ENCODE results near the gene KLRF2.

The KLRF2 gene

GRCh38 chr12:9895215-9895971 is 14.1 kb downstream of the KLRF2 start:
- no peak for DNase-seq

- no peak for DNase-seq
Measured at GRCh38 chr12:9897535-9897934, 16.2 kb downstream of the KLRF2 start.

- no peak for DNase-seq
Measured at GRCh38 chr12:9899209-9899608, 17.9 kb downstream of the KLRF2 start.

DNA sequence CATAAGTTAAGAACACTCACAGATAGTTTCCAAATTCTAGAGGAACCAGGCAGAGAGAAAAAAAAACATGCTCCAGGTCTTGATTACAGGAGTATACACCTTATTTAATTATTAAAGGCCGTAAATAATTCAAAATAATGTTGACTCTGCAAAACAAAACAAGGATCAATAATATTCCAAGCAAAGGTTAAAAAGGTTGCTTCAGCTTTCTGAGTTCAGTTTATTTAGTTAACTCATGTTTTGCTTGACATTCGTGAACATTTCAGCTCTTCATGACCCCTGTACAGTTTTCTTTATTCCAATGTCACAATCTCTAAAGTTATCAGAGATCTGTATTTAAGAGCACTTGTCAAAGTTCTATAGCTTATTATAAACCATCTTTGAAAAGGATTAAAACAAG is 19.6 kb downstream of the KLRF2 start:
- DNase-seq, result no peak

DNA sequence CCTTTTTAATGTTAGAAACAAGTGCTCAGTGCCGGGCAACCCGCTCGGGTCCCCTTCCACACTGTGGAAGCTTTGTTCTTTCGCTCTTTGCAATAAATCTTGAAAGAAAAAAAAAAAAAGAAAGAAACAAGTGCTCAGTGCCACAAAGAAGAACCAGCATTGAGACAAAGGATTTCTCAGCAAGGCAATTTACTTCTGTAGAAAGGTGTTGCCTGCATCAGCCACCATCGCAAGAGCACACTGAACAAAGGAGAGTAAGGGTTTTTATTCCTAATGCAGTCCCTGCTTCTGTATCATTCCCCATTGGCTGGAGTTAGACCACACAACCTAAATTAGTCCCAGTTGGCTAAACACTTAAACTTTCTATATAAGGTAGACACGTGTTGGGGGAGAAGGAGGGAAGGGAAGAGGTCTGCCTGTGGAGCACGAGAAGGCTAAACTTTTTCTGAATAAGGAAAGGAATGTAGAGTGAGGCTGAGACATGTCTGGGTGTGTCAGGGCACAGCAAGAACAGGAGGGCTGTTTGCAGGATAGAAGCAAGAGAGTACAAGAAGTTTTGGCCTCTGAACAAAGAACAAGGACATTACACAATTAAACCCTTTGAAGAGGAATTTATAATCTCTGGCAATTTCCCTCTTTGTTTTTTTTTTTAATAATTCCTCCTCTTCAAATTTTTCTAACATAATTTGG is 21.4 kb downstream of the KLRF2 start:
- DNase-seq, result no peak

- DNase-seq, result peak; percentile 18
Measured at GRCh38 chr12:9906873-9907272, 25.6 kb downstream of the KLRF2 start.

- no peak for DNase-seq
Measured at GRCh38 chr12:9907769-9908168, 26.5 kb downstream of the KLRF2 start.

DNA sequence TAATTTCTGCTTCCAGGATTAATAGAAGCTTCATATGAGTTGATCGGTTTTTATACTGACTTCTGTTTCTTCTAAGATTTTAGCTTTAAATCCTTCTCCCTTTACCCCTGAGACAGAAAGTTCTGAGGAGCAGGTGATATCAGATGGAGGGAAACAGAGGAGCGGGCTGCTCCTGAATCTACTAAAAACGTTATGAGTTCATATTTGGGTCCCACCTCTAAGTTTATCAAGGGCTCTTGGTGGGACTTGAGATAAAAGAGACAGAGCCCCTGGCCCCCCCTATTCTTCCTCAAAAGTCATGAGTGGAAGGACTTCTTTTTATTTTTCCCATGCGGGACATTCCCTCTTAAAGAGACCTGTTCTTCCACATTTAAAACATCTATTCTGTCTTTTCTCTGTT is 27.1 kb downstream of the KLRF2 start:
- no peak for DNase-seq

- DNase-seq, result no peak
Measured at GRCh38 chr12:9909724-9910123, 28.4 kb downstream of the KLRF2 start.

GRCh38 chr12:9910716-9911421 is 29.6 kb downstream of the KLRF2 start:
- DNase-seq, result no peak

DNA sequence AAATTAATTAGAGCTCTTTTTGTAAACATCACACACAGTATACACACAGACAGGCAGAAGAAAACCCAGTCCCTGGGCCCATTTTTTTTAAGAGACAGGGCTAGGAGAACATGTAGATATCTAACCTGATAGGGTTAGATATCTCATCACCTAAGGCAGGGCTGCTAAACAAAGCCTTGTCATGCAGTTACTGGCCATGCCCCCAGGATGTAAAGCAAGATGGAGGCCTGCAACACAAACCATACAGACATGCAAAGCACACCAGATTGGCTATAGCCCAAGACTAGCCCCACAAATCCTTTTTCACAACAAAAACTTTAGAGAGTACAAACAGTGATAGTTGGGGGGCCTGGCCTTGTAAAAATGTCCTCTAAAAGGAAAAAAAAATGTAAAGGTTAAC is 30.4 kb downstream of the KLRF2 start:
- DNase-seq, result no peak

- DNase-seq, result no peak
Measured at GRCh38 chr12:9919443-9919842, 38.2 kb downstream of the KLRF2 start.

DNA sequence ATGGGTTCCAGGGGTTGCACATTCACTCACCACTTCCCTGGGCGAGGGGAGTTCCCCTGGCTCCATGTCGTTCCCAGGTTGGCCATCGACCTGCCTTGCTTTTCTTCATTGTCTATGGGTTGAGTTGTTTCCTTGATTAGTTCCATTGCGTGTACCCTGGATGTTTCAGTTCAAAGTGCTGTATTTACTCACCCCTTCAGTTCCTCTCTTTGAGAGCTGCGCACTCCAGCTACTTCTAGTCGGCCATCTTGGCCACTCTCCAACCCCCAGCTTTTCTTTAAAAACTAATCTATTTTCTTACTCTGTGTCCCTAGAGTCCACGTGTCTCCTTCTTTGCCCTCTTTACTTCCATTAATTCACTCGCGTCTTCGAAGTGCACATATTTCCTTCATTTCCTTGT is 39.2 kb downstream of the KLRF2 start:
- no peak for DNase-seq

DNA sequence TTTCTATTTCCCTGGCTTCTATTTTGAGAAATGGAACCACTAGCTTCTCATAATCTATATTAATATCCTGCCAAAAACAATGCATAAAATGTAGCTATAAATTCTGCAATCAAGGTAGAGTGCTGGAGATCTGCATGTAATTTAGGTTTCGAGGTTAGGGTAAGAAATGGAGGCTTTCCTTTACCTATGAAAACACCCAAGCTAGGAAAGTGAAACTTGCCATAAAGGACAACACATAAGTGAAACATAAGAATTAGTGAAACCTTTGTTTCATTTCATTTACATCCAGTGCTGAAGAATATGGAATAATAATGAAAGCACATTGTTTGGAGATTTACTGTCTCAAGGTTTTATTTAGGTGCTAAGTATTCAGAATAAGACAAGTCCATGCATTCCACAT is 41.1 kb downstream of the KLRF2 start:
- no peak for DNase-seq

DNA sequence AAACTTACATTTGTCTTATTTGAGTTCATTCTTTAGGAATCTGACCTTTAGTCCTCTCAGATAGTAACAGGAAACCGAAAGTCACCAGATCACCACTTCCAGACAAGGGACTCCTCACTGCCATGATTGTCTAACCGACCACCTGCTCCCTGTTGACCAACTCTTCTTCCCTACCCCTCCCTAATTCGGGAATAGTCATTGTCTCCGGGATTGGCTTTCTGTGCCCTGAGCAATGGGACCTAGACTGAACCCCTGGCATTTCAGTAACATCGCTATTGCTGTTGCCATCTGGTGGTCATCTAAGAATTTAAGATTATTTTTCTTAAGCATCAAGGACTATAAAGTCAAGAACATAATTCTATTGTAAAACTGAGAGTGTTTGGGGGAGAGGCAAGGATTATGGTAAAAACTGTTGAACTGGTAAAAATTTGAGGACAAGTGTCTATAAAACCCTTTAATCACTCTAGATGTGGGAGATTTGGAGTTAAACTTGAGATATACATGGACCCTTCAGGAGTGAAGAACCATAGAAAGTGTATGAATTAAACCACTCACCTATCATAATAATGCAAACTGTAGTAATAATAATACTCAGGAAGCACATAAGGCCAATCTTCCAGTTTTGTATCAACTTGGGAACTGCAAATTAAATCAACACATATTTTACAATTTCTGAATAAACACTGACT is 44.6 kb downstream of the KLRF2 start:
- no peak for DNase-seq

GRCh38 chr12:9926876-9927275 is 45.6 kb downstream of the KLRF2 start:
- DNase-seq, result no peak

GRCh38 chr12:9928607-9929006 is 47.3 kb downstream of the KLRF2 start:
- DNase-seq, result no peak

DNA sequence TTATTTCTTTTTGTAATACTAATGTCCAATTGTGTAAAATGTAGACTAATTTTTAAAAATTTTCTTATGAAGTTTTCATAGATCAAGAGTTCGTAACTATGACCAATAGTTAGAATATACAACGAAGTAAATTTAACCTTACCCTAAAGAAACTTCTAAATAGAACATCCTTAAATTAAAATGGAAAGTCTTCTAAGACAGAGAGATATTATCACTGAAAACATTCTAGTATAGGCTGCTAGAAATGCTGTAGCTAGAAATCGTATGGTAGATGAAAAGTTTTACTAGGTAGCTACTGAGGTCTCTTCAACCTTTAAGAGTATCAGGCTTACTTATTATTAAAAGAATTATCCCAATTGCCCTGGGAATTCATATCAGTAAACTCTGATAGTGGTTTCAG is 50.0 kb downstream of the KLRF2 start:
- DNase-seq, result no peak

- DNase-seq, result no peak
Measured at GRCh38 chr12:9932270-9932669, 51.0 kb downstream of the KLRF2 start, which contains the start of gene CLEC2A. Gene CLEC2A (minus strand): TSS chr12:9932370. CDS start chr12:9932329, 41 bp downstream.

DNA sequence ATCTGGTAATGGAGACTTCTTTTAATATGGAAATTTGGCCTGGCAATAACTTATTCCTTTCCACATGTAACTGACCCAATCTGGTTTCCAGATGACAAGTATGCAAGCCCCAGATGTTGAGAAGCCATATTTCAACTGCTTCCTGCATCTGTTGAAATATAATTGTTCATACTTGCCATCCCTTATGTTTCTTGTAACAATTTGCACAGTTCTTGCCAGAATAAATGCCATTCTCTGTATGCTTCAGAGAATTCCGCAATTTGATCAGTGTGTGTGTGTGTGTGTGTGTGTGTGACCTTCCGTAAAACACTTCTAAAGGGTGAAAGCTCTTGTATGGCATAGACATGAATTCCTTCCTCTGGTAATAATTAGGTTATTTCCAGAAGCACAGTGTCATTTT is 52.7 kb downstream of the KLRF2 start:
- DNase-seq, result no peak

DNA sequence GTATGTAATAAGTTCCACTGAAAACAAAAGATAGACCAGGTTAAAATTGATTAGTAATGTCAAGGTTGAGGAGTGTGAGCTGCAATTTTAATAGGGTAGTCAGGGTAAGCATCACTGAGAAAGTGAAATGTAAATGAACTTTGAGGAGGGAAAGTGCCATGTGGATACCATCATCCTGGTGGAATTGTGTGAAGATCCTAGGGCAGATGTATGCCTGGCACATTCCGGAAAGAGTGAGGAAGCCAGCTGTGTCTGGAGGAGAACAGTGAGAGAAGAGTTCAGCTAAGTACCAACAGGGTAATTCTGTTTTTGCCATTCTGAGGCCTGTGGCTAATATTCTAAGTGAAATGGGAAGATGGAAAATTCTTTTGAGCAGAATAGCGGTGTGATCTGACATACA is 53.7 kb downstream of the KLRF2 start:
- DNase-seq, result no peak

DNA sequence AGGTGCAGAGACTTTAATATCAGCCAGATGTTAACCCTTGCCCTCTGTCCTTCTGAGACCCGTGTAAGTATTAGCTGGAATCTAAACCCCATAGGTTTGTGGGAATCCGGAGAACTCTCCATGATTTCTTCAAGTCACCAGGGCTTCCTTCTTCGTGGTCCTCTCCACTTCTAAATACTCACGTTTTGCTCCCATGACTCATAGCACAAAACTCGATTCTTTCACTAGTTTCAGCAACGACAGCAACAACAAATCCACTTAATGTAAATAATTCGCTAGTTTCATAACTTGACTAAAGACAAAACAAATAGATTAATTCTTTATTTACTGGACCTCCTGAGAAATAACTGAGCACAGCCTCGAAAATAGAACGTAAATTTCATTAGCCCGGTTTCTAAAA is 55.3 kb downstream of the KLRF2 start:
- no peak for DNase-seq

GRCh38 chr12:9940375-9940774 is 59.1 kb downstream of the KLRF2 start:
- no peak for DNase-seq
